ENCODE measurements around the gene CIDEB. TPM values are rescaled to one million over a fixed set of nuclear protein-coding genes. Genes with fewer than 3 reads are reported as not detected.

Gene CIDEB
- total and polyA plus RNA-seq, 2 donors (not counting 1 experiment from before 2014, with no cell fraction given), result 26.2 to 32.8 TPM

DNA sequence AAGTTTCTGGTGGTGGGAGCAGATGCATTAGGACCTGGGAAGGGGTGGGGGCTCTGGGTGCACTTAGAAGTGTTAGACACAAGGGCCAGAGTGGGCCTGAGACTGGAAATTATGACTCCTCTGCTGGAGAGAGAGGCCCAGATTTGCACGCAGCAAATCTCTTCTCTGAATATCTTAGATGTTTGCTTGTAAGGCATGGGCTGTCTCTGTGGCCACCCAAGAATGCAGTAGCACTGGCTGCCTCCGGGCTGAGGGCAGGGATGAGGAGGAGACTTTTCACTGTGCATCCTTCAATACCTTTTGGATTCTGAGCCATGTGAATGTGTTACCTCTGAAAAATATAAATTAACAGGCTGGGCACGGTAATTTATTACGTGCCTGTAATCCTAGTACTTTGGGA is 22.4 kb downstream of the CIDEB start:
- TF ChIP-seq, protein P1, sequence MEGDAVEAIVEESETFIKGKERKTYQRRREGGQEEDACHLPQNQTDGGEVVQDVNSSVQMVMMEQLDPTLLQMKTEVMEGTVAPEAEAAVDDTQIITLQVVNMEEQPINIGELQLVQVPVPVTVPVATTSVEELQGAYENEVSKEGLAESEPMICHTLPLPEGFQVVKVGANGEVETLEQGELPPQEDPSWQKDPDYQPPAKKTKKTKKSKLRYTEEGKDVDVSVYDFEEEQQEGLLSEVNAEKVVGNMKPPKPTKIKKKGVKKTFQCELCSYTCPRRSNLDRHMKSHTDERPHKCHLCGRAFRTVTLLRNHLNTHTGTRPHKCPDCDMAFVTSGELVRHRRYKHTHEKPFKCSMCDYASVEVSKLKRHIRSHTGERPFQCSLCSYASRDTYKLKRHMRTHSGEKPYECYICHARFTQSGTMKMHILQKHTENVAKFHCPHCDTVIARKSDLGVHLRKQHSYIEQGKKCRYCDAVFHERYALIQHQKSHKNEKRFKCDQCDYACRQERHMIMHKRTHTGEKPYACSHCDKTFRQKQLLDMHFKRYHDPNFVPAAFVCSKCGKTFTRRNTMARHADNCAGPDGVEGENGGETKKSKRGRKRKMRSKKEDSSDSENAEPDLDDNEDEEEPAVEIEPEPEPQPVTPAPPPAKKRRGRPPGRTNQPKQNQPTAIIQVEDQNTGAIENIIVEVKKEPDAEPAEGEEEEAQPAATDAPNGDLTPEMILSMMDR (IDR thresholded peaks at IDR 0.05), result no peak
- no peak for TF ChIP-seq EZH2 (IDR thresholded peaks at IDR 0.05; ENCODE audit: borderline replicate concordance, insufficient read depth, low read depth, low read length, poor library complexity, severe bottlenecking)
- Histone ChIP-seq H3K27ac (ENCODE audit: low read length in 2 of 2) (no peak overlapping the region), H2AFZ (ENCODE audit: insufficient read depth, low read depth, low read length, poor library complexity, severe bottlenecking) (no peak overlapping the region), H3K4me1 (ENCODE audit: control insufficient read depth in 2 of 2, insufficient read depth in 2 of 2, low read length in 2 of 2) (peaks cover 12 to 34% of the 10 kb centered on the region in 2 donors), H3K9me3 (ENCODE audit: control extremely low read depth in 1 of 3, control insufficient read depth in 2 of 3, insufficient read depth in 1 of 3, low read length in 2 of 3) (no peaks in the 10 kb centered on the region), H3K79me2 (ENCODE audit: control insufficient read depth, insufficient read depth, low read length) (peaks cover 29% of the 10 kb centered on the region), H4K20me1 (ENCODE audit: control insufficient read depth, insufficient read depth, low read length, poor library complexity, severe bottlenecking) (no peaks in the 10 kb centered on the region), H3K36me3 (replicated peaks in 1 of 2; ENCODE audit: control extremely low read depth in 1 of 2, control insufficient read depth in 1 of 2, extremely low read depth in 1 of 2, insufficient read depth in 2 of 2, low read length in 1 of 2) (peaks cover 3 to 10% of the 10 kb centered on the region in 2 experiments), H3K4me2 (replicated peaks; ENCODE audit: low read depth, low read length, poor library complexity, severe bottlenecking) (no peak overlapping the region), H3K9ac (ENCODE audit: low read length) (no peak overlapping the region), H3K27me3 (replicated peaks in 1 of 4; ENCODE audit: control extremely low read depth in 1 of 4, control insufficient read depth in 3 of 4, insufficient read depth in 4 of 4, low read length in 3 of 4) (no peaks in the 10 kb centered on the region), H3K4me3 (ENCODE audit: control extremely low read depth in 1 of 5, extremely low read depth in 1 of 5, insufficient read depth in 1 of 5, low read depth in 2 of 5, low read length in 4 of 5) (no peak overlapping the region)
- CTCF ChIA-PET, result interaction anchor here (0.5 kb wide), 1 partner anchor 80 kb away, joined by 3 read pairs; no protein-coding TSS in a partner anchor
- Mint-ChIP-seq H3K27me3 (no peaks in the 10 kb centered on the region), H3K4me1 (peaks cover 29% of the 10 kb centered on the region), H3K27ac (no peak overlapping the region), H3K9me3 (ENCODE audit: insufficient read depth) (no peaks in the 10 kb centered on the region), H3K4me3 (no peak overlapping the region)
- DNase-seq (no peak), ATAC-seq (ENCODE audit: low read depth) (no peak)
- intact Hi-C loops (cut with micrococcal nuclease), result no loop called here
- POLR2A ChIA-PET, result interaction anchor here (0.6 kb wide), 1 partner anchor 66 kb away, joined by 8 read pairs; no protein-coding TSS in a partner anchor
- 100% methylated on average over 2 of the region's 4 CpGs for WGBS (ENCODE audit: insufficient coverage)

DNA sequence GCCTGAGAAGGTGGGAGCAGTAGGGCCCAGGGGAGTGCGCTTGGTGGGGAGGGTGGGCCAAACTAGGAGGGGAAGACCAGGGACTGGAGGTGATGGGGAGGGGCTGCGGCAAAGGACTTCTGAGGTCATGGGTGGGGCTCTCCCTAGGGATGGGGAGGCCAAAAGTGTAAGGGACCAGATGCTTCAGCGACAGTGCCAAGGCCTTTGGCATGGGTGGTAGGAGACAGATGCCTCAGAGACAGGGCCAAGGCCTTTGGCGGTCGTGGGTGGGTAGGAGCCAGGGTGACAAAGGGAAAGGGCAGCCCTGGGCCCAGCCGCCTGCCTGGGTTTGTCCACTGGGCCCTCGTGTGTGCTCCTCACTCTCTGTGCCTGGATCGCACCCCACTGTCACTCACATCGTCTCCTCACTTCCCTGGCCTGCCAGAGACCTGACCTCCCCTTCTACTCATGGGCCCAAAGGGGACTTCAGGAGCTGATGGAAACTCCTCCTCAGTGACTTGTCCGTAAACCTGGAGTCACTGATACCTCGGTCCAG is 23.2 kb downstream of the CIDEB start:
- Histone ChIP-seq H3K9me3 (ENCODE audit: control extremely low read depth in 1 of 3, control insufficient read depth in 2 of 3, insufficient read depth in 1 of 3, low read length in 2 of 3) (no peaks in the 10 kb centered on the region), H2AFZ (ENCODE audit: insufficient read depth, low read depth, low read length, poor library complexity, severe bottlenecking) (no peak overlapping the region), H3K36me3 (replicated peaks in 1 of 2; ENCODE audit: control extremely low read depth in 1 of 2, control insufficient read depth in 1 of 2, extremely low read depth in 1 of 2, insufficient read depth in 2 of 2, low read length in 1 of 2) (peaks cover 0 to 3% of the 10 kb centered on the region in 2 experiments), H4K20me1 (ENCODE audit: control insufficient read depth, insufficient read depth, low read length, poor library complexity, severe bottlenecking) (no peaks in the 10 kb centered on the region), H3K79me2 (ENCODE audit: control insufficient read depth, insufficient read depth, low read length) (peaks cover 29% of the 10 kb centered on the region), H3K27ac (ENCODE audit: low read length in 2 of 2) (no peak overlapping the region), H3K4me3 (ENCODE audit: control extremely low read depth in 1 of 5, extremely low read depth in 1 of 5, insufficient read depth in 1 of 5, low read depth in 2 of 5, low read length in 4 of 5) (no peak overlapping the region), H3K4me2 (replicated peaks; ENCODE audit: low read depth, low read length, poor library complexity, severe bottlenecking) (no peak overlapping the region), H3K9ac (ENCODE audit: low read length) (no peak overlapping the region), H3K4me1 (ENCODE audit: control insufficient read depth in 2 of 2, insufficient read depth in 2 of 2, low read length in 2 of 2) (peaks cover 13 to 34% of the 10 kb centered on the region in 2 donors), H3K27me3 (replicated peaks in 1 of 4; ENCODE audit: control extremely low read depth in 1 of 4, control insufficient read depth in 3 of 4, insufficient read depth in 4 of 4, low read length in 3 of 4) (no peaks in the 10 kb centered on the region)
- POLR2A ChIA-PET, result interaction anchor here (0.6 kb wide), 1 partner anchor 65 kb away, joined by 8 read pairs; no protein-coding TSS in a partner anchor
- Mint-ChIP-seq H3K9me3 (ENCODE audit: insufficient read depth) (no peaks in the 10 kb centered on the region), H3K4me1 (peaks cover 29% of the 10 kb centered on the region), H3K4me3 (no peak overlapping the region), H3K27ac (no peak overlapping the region), H3K27me3 (no peaks in the 10 kb centered on the region)
- intact Hi-C loops (cut with micrococcal nuclease), result no loop called here
- DNase-seq (no peak), ATAC-seq (ENCODE audit: low read depth) (no peak)
- TF ChIP-seq EZH2 (IDR thresholded peaks at IDR 0.05; ENCODE audit: borderline replicate concordance, insufficient read depth, low read depth, low read length, poor library complexity, severe bottlenecking), result no peak
- TF ChIP-seq, protein P1 (IDR thresholded peaks at IDR 0.05), result no peak
- CTCF ChIA-PET, result interaction anchor here (1.1 to 3.3 kb wide), 2 partner anchors 23 to 42 kb away, joined by 3 to 21 read pairs; partner anchors contain the start of genes CIDEB and TINF2
- 94% methylated on average over 9 of the region's 11 CpGs for WGBS (ENCODE audit: insufficient coverage)

All from B cell (primary cell).